ENCODE data around the gene AGAP1. TPM values are rescaled to one million over a fixed set of nuclear protein-coding genes. Genes with fewer than 3 reads are reported as not detected.
"Not testable (repeated sequence)": the region's sequence is repeated elsewhere in the genome, so short reads cannot be mapped to it uniquely, and the experiment has no call there.

The AGAP1 gene
- total RNA-seq, 1 donor from 2014 or later, result 18.3 TPM

GRCh38 chr2:235764478-235764877 is 270.6 kb downstream of the AGAP1 start:
- not testable (repeated sequence) for H3K9ac ChIP-seq (ENCODE audit: low read depth in 1 of 3, low read length in 3 of 3); H3K4me3 ChIP-seq (ENCODE audit: low read length in 3 of 3); H3K9me3 ChIP-seq (ENCODE audit: control insufficient read depth in 3 of 3, low read length in 3 of 3); H3K4me1 ChIP-seq (ENCODE audit: control insufficient read depth in 3 of 3, insufficient read depth in 3 of 3, low read length in 3 of 3); H3K27me3 ChIP-seq (ENCODE audit: control insufficient read depth in 3 of 3, insufficient read depth in 3 of 3, low read length in 3 of 3); H3K36me3 ChIP-seq (ENCODE audit: control insufficient read depth in 3 of 3, insufficient read depth in 3 of 3, low read length in 3 of 3); H3K27ac ChIP-seq (ENCODE audit: low read depth, low read length)

GRCh38 chr2:235765181-235765820 is 271.5 kb downstream of the AGAP1 start:
- no peaks in the 10 kb centered on the region for H3K9me3 ChIP-seq (ENCODE audit: control insufficient read depth in 3 of 3, low read length in 3 of 3)
- H3K4me3 ChIP-seq (ENCODE audit: low read length in 3 of 3), result no peak overlapping the region
- no peaks in the 10 kb centered on the region for H3K27me3 ChIP-seq (ENCODE audit: control insufficient read depth in 3 of 3, insufficient read depth in 3 of 3, low read length in 3 of 3)
- peaks cover 0 to 4% (median 4%) of the 10 kb centered on the region in 3 donors for H3K36me3 ChIP-seq (ENCODE audit: control insufficient read depth in 3 of 3, insufficient read depth in 3 of 3, low read length in 3 of 3)
- H3K4me1 ChIP-seq (ENCODE audit: control insufficient read depth in 3 of 3, insufficient read depth in 3 of 3, low read length in 3 of 3), result no peaks in the 10 kb centered on the region
- no peak overlapping the region for H3K9ac ChIP-seq (ENCODE audit: low read depth in 1 of 3, low read length in 3 of 3)
- H3K27ac ChIP-seq (ENCODE audit: low read depth, low read length), result no peak overlapping the region

GRCh38 chr2:235766278-235766677 is 272.4 kb downstream of the AGAP1 start:
- no peaks in the 10 kb centered on the region for H3K4me1 ChIP-seq (ENCODE audit: control insufficient read depth in 3 of 3, insufficient read depth in 3 of 3, low read length in 3 of 3)
- peaks cover 0 to 4% (median 4%) of the 10 kb centered on the region in 3 donors for H3K36me3 ChIP-seq (ENCODE audit: control insufficient read depth in 3 of 3, insufficient read depth in 3 of 3, low read length in 3 of 3)
- no peak overlapping the region for H3K9ac ChIP-seq (ENCODE audit: low read depth in 1 of 3, low read length in 3 of 3)
- H3K27me3 ChIP-seq (ENCODE audit: control insufficient read depth in 3 of 3, insufficient read depth in 3 of 3, low read length in 3 of 3), result no peaks in the 10 kb centered on the region
- H3K27ac ChIP-seq (ENCODE audit: low read depth, low read length), result no peak overlapping the region
- H3K4me3 ChIP-seq (ENCODE audit: low read length in 3 of 3), result no peak overlapping the region
- H3K9me3 ChIP-seq (ENCODE audit: control insufficient read depth in 3 of 3, low read length in 3 of 3), result no peaks in the 10 kb centered on the region

- no peak overlapping the region for H3K9ac ChIP-seq (ENCODE audit: low read depth in 1 of 3, low read length in 3 of 3)
- H3K27me3 ChIP-seq (ENCODE audit: control insufficient read depth in 3 of 3, insufficient read depth in 3 of 3, low read length in 3 of 3), result no peaks in the 10 kb centered on the region
- H3K4me1 ChIP-seq (ENCODE audit: control insufficient read depth in 3 of 3, insufficient read depth in 3 of 3, low read length in 3 of 3), result no peaks in the 10 kb centered on the region
- no peak overlapping the region for H3K27ac ChIP-seq (ENCODE audit: low read depth, low read length)
- H3K4me3 ChIP-seq (ENCODE audit: low read length in 3 of 3), result no peak overlapping the region
- H3K36me3 ChIP-seq (ENCODE audit: control insufficient read depth in 3 of 3, insufficient read depth in 3 of 3, low read length in 3 of 3), result peaks cover 0 to 6% (median 6%) of the 10 kb centered on the region in 3 donors
- H3K9me3 ChIP-seq (ENCODE audit: control insufficient read depth in 3 of 3, low read length in 3 of 3), result no peaks in the 10 kb centered on the region
Observed at GRCh38 chr2:235768606-235769005, 274.8 kb downstream of the AGAP1 start.

- H3K9ac ChIP-seq (ENCODE audit: low read depth in 1 of 3, low read length in 3 of 3), result no peak overlapping the region
- H3K27me3 ChIP-seq (ENCODE audit: control insufficient read depth in 3 of 3, insufficient read depth in 3 of 3, low read length in 3 of 3), result no peaks in the 10 kb centered on the region
- H3K4me1 ChIP-seq (ENCODE audit: control insufficient read depth in 3 of 3, insufficient read depth in 3 of 3, low read length in 3 of 3), result no peaks in the 10 kb centered on the region
- no peak overlapping the region for H3K27ac ChIP-seq (ENCODE audit: low read depth, low read length)
- no peaks in the 10 kb centered on the region for H3K9me3 ChIP-seq (ENCODE audit: control insufficient read depth in 3 of 3, low read length in 3 of 3)
- no peak overlapping the region for H3K4me3 ChIP-seq (ENCODE audit: low read length in 3 of 3)
- H3K36me3 ChIP-seq (ENCODE audit: control insufficient read depth in 3 of 3, insufficient read depth in 3 of 3, low read length in 3 of 3), result peaks cover 0 to 6% (median 2%) of the 10 kb centered on the region in 3 donors
Observed at GRCh38 chr2:235769046-235769445, 275.2 kb downstream of the AGAP1 start.

GRCh38 chr2:235770909-235771820 is 277.3 kb downstream of the AGAP1 start:
- Histone ChIP-seq H3K9me3 (ENCODE audit: control insufficient read depth in 3 of 3, low read length in 3 of 3) (no peaks in the 10 kb centered on the region), H3K9ac (ENCODE audit: low read depth in 1 of 3, low read length in 3 of 3) (no peak overlapping the region), H3K4me3 (ENCODE audit: low read length in 3 of 3) (no peak overlapping the region), H3K36me3 (ENCODE audit: control insufficient read depth in 3 of 3, insufficient read depth in 3 of 3, low read length in 3 of 3) (peaks cover 0 to 10% (median 2%) of the 10 kb centered on the region in 3 donors), H3K4me1 (ENCODE audit: control insufficient read depth in 3 of 3, insufficient read depth in 3 of 3, low read length in 3 of 3) (no peaks in the 10 kb centered on the region), H3K27ac (ENCODE audit: low read depth, low read length) (no peak overlapping the region), H3K27me3 (ENCODE audit: control insufficient read depth in 3 of 3, insufficient read depth in 3 of 3, low read length in 3 of 3) (no peaks in the 10 kb centered on the region)

GRCh38 chr2:235773188-235773928 is 279.5 kb downstream of the AGAP1 start:
- Histone ChIP-seq H3K36me3 (ENCODE audit: control insufficient read depth in 3 of 3, insufficient read depth in 3 of 3, low read length in 3 of 3) (peaks cover 0 to 10% (median 4%) of the 10 kb centered on the region in 3 donors), H3K4me1 (ENCODE audit: control insufficient read depth in 3 of 3, insufficient read depth in 3 of 3, low read length in 3 of 3) (no peaks in the 10 kb centered on the region), H3K9me3 (ENCODE audit: control insufficient read depth in 3 of 3, low read length in 3 of 3) (no peaks in the 10 kb centered on the region), H3K4me3 (ENCODE audit: low read length in 3 of 3) (no peak overlapping the region), H3K27me3 (ENCODE audit: control insufficient read depth in 3 of 3, insufficient read depth in 3 of 3, low read length in 3 of 3) (no peaks in the 10 kb centered on the region), H3K27ac (ENCODE audit: low read depth, low read length) (no peak overlapping the region), H3K9ac (ENCODE audit: low read depth in 1 of 3, low read length in 3 of 3) (no peak overlapping the region)

- H3K36me3 ChIP-seq (ENCODE audit: control insufficient read depth in 3 of 3, insufficient read depth in 3 of 3, low read length in 3 of 3), result peaks cover 0 to 12% (median 7%) of the 10 kb centered on the region in 3 donors
- H3K4me1 ChIP-seq (ENCODE audit: control insufficient read depth in 3 of 3, insufficient read depth in 3 of 3, low read length in 3 of 3), result no peaks in the 10 kb centered on the region
- no peak overlapping the region for H3K9ac ChIP-seq (ENCODE audit: low read depth in 1 of 3, low read length in 3 of 3)
- H3K27ac ChIP-seq (ENCODE audit: low read depth, low read length), result no peak overlapping the region
- H3K9me3 ChIP-seq (ENCODE audit: control insufficient read depth in 3 of 3, low read length in 3 of 3), result no peaks in the 10 kb centered on the region
- H3K4me3 ChIP-seq (ENCODE audit: low read length in 3 of 3), result no peak overlapping the region
- no peaks in the 10 kb centered on the region for H3K27me3 ChIP-seq (ENCODE audit: control insufficient read depth in 3 of 3, insufficient read depth in 3 of 3, low read length in 3 of 3)
Observed at GRCh38 chr2:235774153-235774870, 280.5 kb downstream of the AGAP1 start.

GRCh38 chr2:235776531-235776930 is 282.7 kb downstream of the AGAP1 start:
- no peaks in the 10 kb centered on the region for H3K9me3 ChIP-seq (ENCODE audit: control insufficient read depth in 3 of 3, low read length in 3 of 3)
- no peak overlapping the region for H3K4me3 ChIP-seq (ENCODE audit: low read length in 3 of 3)
- H3K4me1 ChIP-seq (ENCODE audit: control insufficient read depth in 3 of 3, insufficient read depth in 3 of 3, low read length in 3 of 3), result no peaks in the 10 kb centered on the region
- H3K36me3 ChIP-seq (ENCODE audit: control insufficient read depth in 3 of 3, insufficient read depth in 3 of 3, low read length in 3 of 3), result peaks cover 0 to 12% (median 7%) of the 10 kb centered on the region in 3 donors
- no peak overlapping the region for H3K9ac ChIP-seq (ENCODE audit: low read depth in 1 of 3, low read length in 3 of 3)
- no peak overlapping the region for H3K27ac ChIP-seq (ENCODE audit: low read depth, low read length)
- H3K27me3 ChIP-seq (ENCODE audit: control insufficient read depth in 3 of 3, insufficient read depth in 3 of 3, low read length in 3 of 3), result no peaks in the 10 kb centered on the region

All from skeletal muscle tissue (tissue), 4 donors.